ENCODE data around the gene CD320.

CD320 gene

DNA sequence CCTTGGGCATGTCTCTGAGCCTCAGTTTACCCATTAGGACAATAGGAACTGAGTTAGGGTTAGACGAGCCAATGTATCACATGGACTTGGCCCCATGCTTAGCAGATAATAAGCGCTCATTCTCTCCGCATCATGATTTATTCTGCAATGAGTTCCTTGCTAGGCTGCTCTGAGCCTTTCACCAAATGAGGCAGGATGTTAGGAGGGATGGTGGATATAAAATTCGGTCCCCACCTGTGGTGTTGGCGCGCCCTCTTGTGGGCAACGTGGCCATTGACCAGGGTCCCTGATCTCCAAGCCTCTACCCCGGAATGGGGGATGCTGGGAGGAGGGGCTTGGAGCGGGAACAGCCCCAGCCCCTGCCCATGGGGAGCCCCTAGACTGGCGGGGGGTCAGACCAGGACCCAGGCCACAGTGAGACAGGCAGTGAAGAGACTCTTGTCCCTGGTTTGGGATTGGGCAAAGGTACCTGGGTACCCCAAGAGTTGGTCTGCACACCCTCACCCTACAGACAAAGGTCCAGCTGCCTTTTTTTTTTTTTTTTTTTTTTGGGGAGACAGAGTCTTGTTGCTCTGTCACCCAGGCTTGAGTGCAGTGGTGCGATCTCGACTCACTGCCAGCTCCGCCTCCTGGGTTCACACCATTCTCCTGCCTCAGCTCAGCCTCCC, 55.1 kb downstream of the CD320 start:
- peak; percentile 52 to 77 (median 74) for DNase-seq

All from T-helper 2 cell (primary cell).